Stimulated activated CD4-positive, alpha-beta T cell treated with anti-CD3 and anti-CD28 coated beads, Interleukin-15, amount 100 ng/mL, for 24 hours (primary cell): ENCODE measurements around the gene CDC42EP5.

ENCODE experiments used
- DNase-seq: peaks from one replicate; pipeline ENCODE4 v3.0.0-alpha.2; 2020

CDC42EP5 gene

DNA sequence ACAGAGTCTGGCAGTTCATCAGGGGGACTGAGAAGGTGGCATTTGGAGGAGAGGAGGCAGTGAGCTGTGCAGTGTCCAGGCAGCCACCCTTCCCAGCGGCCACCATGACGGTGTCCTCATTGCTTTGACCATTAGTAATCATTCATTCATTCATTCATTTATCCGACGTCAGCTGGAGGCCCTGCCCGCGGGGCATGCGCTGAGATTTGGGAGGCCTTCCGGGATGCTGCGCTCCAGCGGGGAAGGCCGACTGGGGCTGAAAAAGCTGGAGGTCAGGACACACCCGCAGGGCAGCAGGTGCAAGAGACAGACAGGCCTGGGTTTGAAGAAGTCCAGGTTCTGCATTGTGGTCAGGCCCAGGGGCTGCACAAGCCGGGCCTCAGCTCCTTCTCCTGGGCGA lies 48.9 kb downstream of the CDC42EP5 start:
- no peak for DNase-seq

DNA sequence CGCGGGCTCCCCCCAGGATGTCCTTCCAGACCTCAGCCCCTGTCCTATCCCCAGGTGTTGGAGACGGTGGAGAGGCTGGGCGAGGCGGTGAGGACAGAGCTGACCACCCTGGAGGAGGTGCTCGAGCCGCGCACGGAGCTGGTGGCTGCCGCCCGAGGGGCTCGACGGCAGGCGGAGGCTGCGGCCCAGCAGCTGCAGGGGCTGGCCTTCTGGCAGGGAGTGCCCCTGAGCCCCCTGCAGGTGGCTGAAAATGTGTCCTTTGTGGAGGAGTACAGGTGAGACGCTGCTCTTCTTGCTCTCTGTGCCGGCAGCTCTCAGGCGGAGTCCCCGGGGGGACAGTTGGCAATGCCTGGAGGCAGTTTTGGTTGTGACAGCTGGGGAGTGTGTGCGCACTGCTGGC lies 51.0 kb downstream of the CDC42EP5 start:
- DNase-seq, result no peak

DNA sequence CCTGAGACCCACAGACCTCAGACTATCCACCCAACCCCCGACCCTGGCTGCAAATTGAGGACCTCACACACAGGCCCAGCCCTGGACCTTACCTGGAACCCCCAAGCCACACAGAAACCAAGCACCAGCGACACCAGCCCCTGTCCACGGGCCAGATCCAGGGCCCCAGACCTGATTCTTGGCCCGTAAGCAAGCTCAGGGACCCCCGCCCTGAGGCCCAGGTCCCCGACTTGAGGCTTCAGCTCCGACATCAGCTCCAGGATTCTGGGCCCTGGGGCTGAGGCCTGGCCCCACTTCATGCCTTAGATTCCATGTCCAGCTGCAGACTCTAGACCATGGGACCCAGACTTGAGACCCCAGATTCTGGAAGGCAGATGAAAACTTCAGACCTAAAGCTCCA lies 51.6 kb downstream of the CDC42EP5 start:
- no peak for DNase-seq

DNA sequence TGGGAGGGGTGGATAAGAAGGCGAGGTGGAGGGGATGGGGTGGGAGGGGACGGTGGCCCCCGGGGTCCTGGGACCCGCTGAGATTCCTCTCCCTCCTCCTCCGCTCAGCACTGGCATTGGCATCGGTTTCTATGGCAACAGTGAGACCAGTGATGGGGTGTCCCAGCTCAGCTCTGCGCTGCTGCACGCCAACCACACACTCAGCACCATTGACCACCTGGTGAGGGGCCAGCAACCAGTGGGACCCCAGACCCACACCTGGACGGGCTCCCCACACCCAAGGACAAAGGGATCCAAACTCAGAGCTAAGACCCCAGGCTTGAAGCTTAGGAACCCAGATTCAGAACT lies 52.0 kb downstream of the CDC42EP5 start:
- DNase-seq, result no peak

DNA sequence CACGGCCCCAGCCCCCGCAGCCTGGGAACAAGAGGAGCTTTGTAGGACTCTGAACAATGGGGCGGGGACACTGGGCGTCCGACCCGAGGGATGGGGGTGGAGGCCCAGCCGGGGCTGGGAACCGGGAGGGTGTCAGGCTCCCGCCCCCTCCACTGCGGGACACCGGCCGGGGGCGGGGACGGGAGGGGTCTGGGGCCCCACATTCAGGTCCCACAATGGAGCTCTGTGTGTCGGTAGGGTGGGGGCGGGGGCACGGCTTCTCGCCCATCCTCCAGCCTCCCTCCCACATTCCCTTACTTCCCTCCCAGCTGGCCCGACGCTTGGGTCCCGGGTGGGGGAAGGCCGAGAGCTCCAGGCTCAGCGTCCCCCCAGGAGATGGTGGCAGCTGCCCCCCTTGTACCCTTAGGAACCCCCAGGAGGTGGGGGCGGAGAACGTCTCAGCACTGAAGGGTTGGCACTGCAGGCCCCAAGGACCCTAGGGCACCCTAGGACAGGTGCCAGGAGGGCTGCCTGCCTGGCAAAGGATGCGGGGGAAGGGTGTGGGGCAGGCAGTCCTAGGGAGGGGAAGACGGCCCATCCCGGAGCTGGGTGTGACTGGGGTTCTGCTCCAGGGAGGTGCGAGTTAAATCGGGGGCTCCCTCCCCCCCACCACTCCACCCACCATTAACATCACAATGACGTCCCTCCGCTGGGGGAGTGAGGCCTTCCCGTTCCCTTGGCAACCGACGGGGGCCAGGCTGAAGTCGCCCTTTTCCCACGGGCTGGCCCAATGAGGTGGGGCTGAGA lies 52.5 kb downstream of the CDC42EP5 start:
- no peak for DNase-seq

DNA sequence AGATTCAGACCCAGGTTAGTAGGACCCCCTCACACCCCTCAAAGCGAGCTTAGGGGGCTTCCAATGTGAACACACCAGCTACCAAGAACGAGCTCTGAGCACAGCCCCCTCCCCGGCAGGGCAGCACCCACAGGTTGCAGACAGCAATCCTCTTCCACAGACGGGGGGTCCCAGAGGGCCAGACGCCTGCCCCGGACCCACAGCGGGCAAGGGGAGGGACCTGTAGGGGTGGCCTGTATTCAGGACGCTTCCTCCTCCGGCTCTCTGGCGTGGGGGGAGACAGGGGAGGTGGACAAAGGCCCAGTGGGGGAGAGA lies 53.1 kb downstream of the CDC42EP5 start:
- DNase-seq, result no peak

DNA sequence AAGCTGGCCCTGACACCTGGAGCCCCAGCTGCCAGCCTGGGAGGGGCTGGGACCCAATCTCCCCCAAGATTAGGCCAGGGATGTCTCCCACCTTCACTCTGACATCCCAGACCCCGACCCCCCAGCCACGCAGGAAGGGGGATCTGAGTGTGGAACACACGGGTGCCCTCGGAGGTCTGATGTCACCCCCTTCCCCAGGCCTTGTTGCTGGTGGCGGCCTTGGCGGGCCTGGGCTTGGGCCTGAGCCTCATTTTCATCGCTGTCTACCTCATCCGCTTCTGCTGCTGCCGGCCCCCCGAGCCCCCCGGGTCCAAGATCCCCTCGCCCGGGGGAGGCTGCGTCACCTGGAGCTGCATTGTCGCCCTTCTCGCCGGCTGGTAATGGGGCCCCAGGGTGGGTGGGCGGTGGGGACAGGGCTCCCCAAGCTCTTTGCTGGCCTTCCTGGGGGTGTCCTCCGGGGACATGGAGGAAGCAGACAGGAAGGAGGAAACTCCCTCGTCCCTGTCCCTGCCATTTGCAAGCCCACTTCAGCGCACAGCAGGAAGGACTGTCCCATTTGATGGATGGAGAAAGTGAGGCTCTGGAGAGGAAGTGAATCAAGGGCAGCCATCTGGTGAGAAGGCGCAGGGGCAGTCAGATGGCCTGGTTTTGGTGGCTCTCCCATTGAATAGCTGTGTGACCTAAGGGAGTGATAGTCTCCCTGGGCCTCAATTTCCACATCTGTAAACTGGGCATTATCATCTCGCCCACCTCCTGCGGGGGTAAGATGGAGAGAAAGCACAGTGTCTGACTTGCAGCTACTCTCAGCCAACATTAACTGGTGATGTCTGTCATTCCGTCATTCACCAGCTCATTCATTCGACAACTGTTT lies 53.9 kb downstream of the CDC42EP5 start:
- no peak for DNase-seq

DNA sequence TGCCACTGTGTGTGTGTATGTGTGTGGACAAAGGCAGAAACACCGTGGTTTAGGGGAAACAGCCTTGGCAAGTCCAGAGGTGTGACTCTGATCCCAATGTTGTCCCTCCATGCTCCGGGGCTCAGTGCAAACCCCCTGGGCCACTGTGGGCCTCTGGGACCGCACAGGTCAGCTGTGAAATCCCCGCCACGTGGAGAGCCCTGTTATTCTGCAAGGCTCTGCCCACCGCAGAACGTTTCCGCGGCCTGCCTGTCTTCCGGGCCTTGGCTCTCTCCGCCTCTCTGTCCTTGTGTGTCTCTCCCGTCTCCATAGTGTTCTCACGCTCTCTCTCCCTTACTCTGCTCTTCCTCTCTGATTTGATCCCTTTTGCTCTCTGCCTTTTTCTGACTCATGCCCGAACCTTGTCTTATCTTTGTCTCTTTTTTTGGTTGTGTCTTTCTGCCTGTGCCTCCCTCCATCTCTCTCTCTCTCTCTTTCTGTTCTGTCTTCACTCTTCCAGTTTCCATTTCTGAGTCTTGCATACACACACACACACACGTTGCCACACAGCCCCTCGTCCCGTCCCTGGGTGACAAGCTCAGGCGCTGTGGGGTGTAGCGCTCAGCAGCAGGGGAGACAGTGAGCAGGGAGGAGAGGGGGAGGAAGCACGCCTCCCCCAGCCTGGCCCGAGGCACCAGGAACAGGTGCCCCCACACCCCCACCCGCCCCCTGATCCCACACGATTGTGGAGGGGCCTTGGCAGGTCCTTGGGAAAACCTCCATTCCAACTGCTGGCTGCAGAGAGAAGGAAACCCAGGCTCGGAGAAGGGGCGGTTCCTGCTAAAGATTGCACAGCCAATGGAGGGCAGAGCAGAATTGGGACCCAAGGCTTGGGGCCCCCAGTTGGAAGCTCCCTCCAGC lies 54.8 kb downstream of the CDC42EP5 start:
- peak; percentile 44 for DNase-seq

DNA sequence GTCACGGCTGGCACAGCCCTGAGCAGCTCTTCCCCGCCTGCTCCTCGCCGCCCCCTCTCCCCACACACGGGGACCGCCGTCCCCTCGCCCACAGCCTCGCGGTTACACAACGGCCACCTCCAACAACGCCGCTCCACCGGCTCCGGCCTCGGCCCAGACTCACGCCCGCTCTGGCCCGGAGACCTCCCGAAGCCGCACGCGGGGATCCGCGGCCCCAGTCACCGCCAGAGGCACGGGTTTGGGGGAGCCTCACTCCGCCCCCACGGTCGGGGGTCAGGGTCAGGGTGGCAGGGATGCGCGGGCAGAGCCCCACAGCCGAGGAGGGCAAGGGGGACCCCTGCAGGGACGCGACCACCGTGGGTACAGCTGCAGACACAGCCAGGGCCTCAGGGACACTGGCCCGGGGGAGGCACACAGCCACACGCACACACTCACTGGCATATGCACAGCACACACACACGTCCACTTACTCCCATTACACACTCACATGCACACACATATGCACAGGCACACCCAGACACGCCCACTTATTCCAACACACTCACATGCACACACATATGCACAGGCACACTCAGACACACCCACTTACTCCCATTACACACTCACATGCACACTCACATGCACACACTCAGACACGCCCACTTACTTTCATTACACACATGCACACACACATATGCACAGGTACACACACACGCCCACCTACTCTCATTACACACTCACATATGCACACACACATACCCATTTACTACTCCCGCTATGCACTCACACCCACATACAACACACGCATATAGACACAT lies 56.2 kb downstream of the CDC42EP5 start:
- no peak for DNase-seq

DNA sequence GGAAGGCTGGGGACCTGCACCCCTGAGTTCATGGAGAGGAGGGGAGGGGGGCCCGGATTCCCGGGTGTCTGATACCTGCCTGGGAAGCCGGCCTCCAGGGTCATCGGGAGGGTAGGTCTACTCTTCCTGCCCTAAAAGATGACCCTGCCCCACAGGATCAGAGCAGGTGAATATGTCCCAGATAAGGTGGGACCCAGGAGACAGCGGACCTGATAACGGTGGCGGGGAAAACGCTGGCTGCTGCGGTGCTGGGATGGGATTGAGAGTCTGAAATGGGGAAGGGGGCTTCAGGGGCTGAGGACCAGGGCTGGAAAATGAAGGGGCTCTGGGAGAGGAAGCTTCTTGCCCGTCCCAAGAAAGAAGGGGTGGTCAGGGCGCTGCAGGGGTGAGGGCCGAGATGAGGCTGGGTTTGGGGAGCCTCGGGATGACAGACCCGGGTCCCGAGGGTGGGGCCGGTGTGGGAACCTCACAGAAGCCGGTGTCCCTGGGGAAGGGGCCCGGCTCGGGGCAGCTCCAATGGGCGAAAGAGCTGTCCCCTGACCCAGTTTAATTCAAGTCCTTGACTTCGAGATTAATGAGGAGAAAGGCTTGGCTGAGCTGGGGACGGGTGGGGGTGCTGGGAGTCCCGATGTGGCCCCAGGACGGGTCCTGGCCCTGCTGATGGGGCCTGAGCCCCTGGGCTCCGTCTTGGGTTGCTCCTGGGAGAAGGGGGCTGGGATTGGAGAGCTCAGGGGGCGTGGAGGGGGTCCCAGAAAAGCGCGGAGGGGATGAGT lies 57.0 kb downstream of the CDC42EP5 start:
- DNase-seq, result no peak

DNA sequence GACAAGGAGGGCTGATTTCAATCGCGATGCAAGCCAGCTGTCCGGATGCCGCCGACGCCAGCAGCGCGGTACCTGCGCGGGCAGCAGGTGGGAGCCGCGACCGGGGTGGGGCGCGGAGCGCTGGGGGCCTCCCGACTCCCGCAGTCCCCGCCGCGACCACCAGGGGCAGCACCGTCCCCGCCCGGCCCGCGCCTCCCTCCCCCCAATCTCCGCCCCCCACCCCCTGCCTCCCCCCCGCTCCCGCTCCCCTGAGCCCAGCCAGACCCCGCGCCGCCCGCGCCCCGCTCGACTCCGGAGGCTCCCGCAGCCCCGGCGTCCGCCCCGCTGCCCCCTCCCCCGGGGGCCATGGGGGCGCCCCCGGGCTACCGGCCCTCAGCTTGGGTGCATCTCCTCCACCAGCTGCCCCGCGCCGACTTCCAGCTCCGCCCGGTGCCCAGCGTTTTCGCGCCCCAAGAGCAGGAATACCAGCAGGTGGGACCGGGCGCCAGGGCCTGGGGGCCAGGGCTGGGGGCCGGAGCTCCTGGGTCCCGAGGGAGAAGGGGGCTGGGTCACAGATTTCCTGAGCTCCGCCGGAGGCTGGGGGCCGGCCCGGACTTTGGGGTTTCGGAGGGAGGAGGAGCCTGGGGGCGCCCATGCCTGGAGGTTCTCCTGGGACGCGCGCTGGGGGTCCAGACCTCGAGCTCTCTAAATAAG lies 57.7 kb downstream of the CDC42EP5 start, which contains the start of gene TTYH1:
TSS of gene TTYH1 (plus strand) at position 257 of the 693 bp plus-strand sequence. CDS start at position 346, 89 bp downstream.
- DNase-seq, result peak; percentile 59
